ENCODE measurements around the gene DCLRE1B.

GRCh38 chr1:113934006-113934405 is 28.9 kb downstream of the DCLRE1B start:
- TF ChIP-seq CTCF (IDR thresholded peaks at IDR 0.05; ENCODE audit: low read depth, low read length, missing input control) (no peak), ZBTB33 (IDR thresholded peaks at IDR 0.05) (no peak), GABPA (IDR thresholded peaks at IDR 0.05 in 1 of 2, conservative IDR thresholded peaks at IDR 0.05 in 1 of 2) (no peak), FOXA2 (IDR thresholded peaks at IDR 0.05) (no peak), RAD21 (IDR thresholded peaks at IDR 0.05) (no peak), YY1 (IDR thresholded peaks at IDR 0.05) (no peak), MAX (IDR thresholded peaks at IDR 0.05) (no peak), REST (IDR thresholded peaks at IDR 0.05) (no peak), EGR1 (IDR thresholded peaks at IDR 0.05; ENCODE audit: low read depth in 2 of 2) (no peak), JUND (IDR thresholded peaks at IDR 0.05) (no peak), RXRA (IDR thresholded peaks at IDR 0.05) (peak; percentile 55 to 65)

Measured in liver (tissue), 3 donors.